Stimulated activated CD8-positive, alpha-beta memory T cell treated with anti-CD3 and anti-CD28 coated beads, Interleukin-15, amount 100 ng/mL, for 4 hours (primary cell): ENCODE measurements around the gene DFFB.

Source experiments
- DNase-seq, 2 donors: peaks; one replicate each; pipeline ENCODE4 v3.0.0-alpha.2; 2020; ENCODE audit warnings: low read depth in 2 of 2

The DFFB gene

GRCh38 chr1:3925762-3926161, 68.5 kb downstream of the DFFB start:
- DNase-seq = no peak

DNA sequence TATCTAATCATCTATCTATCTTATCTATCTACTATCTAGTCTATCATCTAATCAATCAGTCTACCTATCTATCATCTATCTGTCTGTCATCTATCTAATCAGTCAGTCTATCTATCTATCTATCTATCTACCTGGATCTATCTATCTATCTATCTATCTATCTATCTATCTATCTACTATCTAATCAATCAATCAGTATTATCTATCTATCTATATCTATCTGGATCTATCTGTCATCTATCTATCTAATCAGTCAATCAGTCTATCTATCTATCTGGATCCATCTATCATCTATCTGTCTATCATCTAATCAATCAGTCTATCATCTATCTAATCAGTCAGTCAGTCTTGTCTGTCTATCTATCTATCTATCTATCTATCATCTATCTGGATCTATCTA, 69.7 kb downstream of the DFFB start:
- DNase-seq = no peak

DNA sequence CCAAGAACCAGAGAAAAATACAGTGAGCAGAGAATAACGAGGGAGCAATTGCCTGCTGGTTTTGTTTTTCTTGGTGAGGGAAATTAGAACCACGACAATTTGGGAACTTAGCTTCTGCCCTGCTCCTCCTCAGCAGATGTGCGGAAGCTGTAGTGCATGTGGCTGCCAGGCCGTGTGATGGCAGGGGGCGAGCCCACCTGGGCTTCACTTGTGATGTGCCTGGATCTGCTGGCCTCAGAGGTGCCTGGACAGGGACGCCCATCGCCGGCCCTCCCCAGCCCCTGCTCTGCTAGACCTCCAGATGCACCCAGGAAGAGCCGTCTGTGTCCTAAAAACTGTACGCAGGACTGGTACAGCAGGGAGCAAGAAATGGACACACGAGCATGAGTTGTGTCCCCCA, 71.3 kb downstream of the DFFB start:
- DNase-seq = no peak

DNA sequence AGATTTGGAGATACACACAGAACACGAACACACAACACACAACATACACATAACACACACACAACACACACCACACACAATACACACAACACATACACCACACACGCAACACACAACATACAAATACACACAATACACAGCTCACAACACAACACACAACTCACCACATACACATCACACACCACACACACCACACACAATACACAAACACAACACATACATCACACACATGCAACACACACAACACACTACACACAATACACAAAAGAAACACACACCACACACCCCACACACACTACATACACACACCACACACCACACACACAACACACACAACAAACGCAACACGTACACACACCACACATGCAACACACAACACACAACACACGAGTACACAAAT, 71.8 kb downstream of the DFFB start:
- no peak for DNase-seq

DNA sequence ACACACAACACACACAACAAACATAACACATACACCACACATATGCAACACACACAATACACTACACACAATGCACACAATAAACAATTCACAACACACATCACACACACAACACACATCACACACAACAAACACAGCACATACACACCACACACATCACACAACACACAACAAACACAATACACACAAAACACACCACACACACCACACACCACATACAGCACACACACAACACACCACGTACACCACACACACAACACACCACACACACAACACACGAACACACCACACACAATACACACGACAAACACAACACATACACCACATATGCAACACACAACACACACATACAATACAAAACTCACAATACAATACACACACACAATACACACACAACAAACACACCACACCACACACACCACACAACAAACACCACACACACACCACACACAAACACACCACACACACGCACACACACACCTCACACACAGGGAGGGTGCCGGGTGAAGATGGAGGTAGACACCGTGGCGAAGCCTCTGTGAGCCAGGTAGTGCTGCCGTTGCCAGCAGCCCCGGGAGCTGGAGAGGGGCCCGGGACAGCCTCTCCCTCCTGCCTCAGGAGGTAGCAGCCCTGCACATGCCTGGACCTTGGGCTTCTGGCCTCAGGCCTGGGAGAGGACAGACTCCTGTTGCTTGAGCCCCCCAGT, 73.2 kb downstream of the DFFB start:
- no peak for DNase-seq

- DNase-seq = no peak
Measured at GRCh38 chr1:3931007-3931912, 74.0 kb downstream of the DFFB start.

GRCh38 chr1:3932156-3932919, 75.1 kb downstream of the DFFB start:
- DNase-seq = no peak
